GM12878 (cell line): ENCODE measurements around the gene JDP2. TPM values are rescaled to one million over a fixed set of nuclear protein-coding genes. Genes with fewer than 3 reads are reported as not detected.

Experiments
- ASH2L ChIP-seq: fragments of 300-600, 200-600 bp; sonication (generic); IDR thresholded peaks from 2 replicates; pipeline ENCODE4 v1.6.1; 2017; ENCODE audit warnings: low read depth, mild to moderate bottlenecking, borderline replicate concordance
- BACH1 ChIP-seq: fragments of 450-650 bp; IDR thresholded peaks from 2 replicates; pipeline ENCODE4 v1.6.1; 2017; ENCODE audit warnings: mild to moderate bottlenecking, borderline replicate concordance
- BCL3 ChIP-seq: IDR thresholded peaks from 2 replicates; pipeline ENCODE4 v1.6.1; 2011; ENCODE audit warnings: borderline replicate concordance, low read depth, mild to moderate bottlenecking, moderate library complexity, low read length; ENCODE audit not compliant: insufficient read depth, poor library complexity, severe bottlenecking
- CBX5 ChIP-seq: sonication (generic); IDR thresholded peaks from 2 replicates; pipeline ENCODE4 v1.6.1; 2016; ENCODE audit warnings: low read depth, moderate library complexity, mild to moderate bottlenecking, inconsistent platforms
- CHD1 ChIP-seq: IDR thresholded peaks from 2 replicates; pipeline ENCODE4 v1.6.1; 2012; ENCODE audit warnings: low read depth, low read length, improper control_type of control experiment
- CTCF ChIP-seq, 3 experiments: IDR thresholded peaks in 2 of 3; conservative IDR thresholded peaks in 1 of 3; 2 replicates each; pipeline ENCODE4 v1.5.1; 2011; ENCODE audit warnings: low read depth in 3 of 3, low read length in 3 of 3, mild to moderate bottlenecking in 3 of 3, control low read depth in 2 of 3, moderate library complexity in 2 of 3, inconsistent platforms in 1 of 3, mixed read lengths in 1 of 3; ENCODE audit not compliant: control insufficient read depth in 2 of 3, insufficient read depth in 1 of 3; ENCODE audit errors: extremely low read depth in 1 of 3
- EP300 ChIP-seq, 2 experiments: fragments of 150-350 bp in 1 of 2; IDR thresholded peaks; 2 replicates each; pipeline ENCODE4 v1.6.1; 2011 to 2012; ENCODE audit warnings: low read depth in 2 of 2, low read length in 2 of 2, borderline replicate concordance in 1 of 2, improper control_type of control experiment in 1 of 2, inconsistent platforms in 1 of 2; ENCODE audit not compliant: control insufficient read depth in 1 of 2
- GABPA ChIP-seq: IDR thresholded peaks from 2 replicates; pipeline ENCODE4 v1.6.1; 2014; ENCODE audit warnings: antibody characterized with exemption, low read depth, mild to moderate bottlenecking, inconsistent platforms
- HDAC6 ChIP-seq: fragments of 200-600 bp; sonication (generic); IDR thresholded peaks from one replicate; pipeline ENCODE4 v1.8.0; 2017; ENCODE audit warnings: antibody characterized with exemption; ENCODE audit not compliant: unreplicated experiment
- HSF1 ChIP-seq: fragments of 150-350 bp; IDR thresholded peaks from 2 replicates; pipeline ENCODE4 v1.6.1; 2014; ENCODE audit warnings: mild to moderate bottlenecking, low read depth, low read length
- IKZF1 ChIP-seq: fragments of 450-650 bp; conservative IDR thresholded peaks from 2 replicates; pipeline ENCODE4 v1.6.1; 2017; ENCODE audit warnings: antibody characterized with exemption, mild to moderate bottlenecking
- IKZF2 ChIP-seq, 2 experiments: fragments of 450-650 bp; IDR thresholded peaks; 2 replicates each; pipeline ENCODE4 v1.6.1; 2017; ENCODE audit warnings: mild to moderate bottlenecking in 2 of 2, moderate library complexity in 2 of 2
- KAT2A ChIP-seq: conservative IDR thresholded peaks from 2 replicates; pipeline ENCODE4 v1.6.1; 2011; ENCODE audit warnings: low read depth, low read length; ENCODE audit not compliant: control insufficient read depth
- MYC ChIP-seq: IDR thresholded peaks from 2 replicates; pipeline ENCODE4 v1.6.1; 2011; ENCODE audit warnings: mild to moderate bottlenecking, low read length, moderate library complexity, inconsistent platforms; ENCODE audit not compliant: insufficient read depth, insufficient replicate concordance, insufficient read length, severe bottlenecking
- NBN ChIP-seq: fragments of 450-650 bp; IDR thresholded peaks from 2 replicates; pipeline ENCODE4 v1.6.1; 2016
- NRF1 ChIP-seq: conservative IDR thresholded peaks from 2 replicates; pipeline ENCODE4 v1.6.1; 2011; ENCODE audit warnings: mild to moderate bottlenecking, low read depth, low read length, improper control_type of control experiment
- POLR2A ChIP-seq: IDR thresholded peaks from 2 replicates; pipeline ENCODE4 v1.6.1; 2011; ENCODE audit warnings: low read depth, mild to moderate bottlenecking, low read length
- RELB ChIP-seq: fragments of 450-650 bp; IDR thresholded peaks from 2 replicates; pipeline ENCODE4 v1.6.1; 2017; ENCODE audit warnings: low read depth, mild to moderate bottlenecking, moderate library complexity
- SP1 ChIP-seq: IDR thresholded peaks from one replicate; pipeline ENCODE4 v1.6.1; 2011; ENCODE audit warnings: low read depth, low read length
- SPI1 ChIP-seq: IDR thresholded peaks from 2 replicates; pipeline ENCODE4 v1.6.1; 2011; ENCODE audit warnings: low read depth, mild to moderate bottlenecking, low read length, moderate library complexity, borderline replicate concordance; ENCODE audit not compliant: insufficient read depth
- STAT1 ChIP-seq: fragments of 450-650 bp; conservative IDR thresholded peaks from 2 replicates; pipeline ENCODE4 v1.6.1; 2014; ENCODE audit warnings: antibody characterized with exemption, mild to moderate bottlenecking
- TAF1 ChIP-seq: IDR thresholded peaks from 2 replicates; pipeline ENCODE4 v1.6.1; 2011; ENCODE audit warnings: mild to moderate bottlenecking, low read depth, low read length, borderline replicate concordance
- TCF7 ChIP-seq: IDR thresholded peaks from 2 replicates; pipeline ENCODE4 v1.6.1; 2014; ENCODE audit warnings: antibody characterized with exemption, borderline replicate concordance
- YBX1 ChIP-seq: fragments of 450-650 bp; IDR thresholded peaks from 2 replicates; pipeline ENCODE4 v1.6.1; 2016; ENCODE audit warnings: antibody characterized with exemption
- ZNF274 ChIP-seq: IDR thresholded peaks from one replicate; pipeline ENCODE4 v1.8.0; 2011; ENCODE audit not compliant: insufficient read length, insufficient read depth
- ZZZ3 ChIP-seq: IDR thresholded peaks from 2 replicates; pipeline ENCODE4 v1.6.1; 2011; ENCODE audit warnings: low read depth; ENCODE audit not compliant: control insufficient read depth, insufficient read length
- polyA plus RNA-seq, 11 experiments: library from polyadenylated mRNA; depleted of rRNA in 4 of 11; unstranded in 6 of 11; stranded (reverse) in 5 of 11; fragments of >200 nt; fragmentation: Nextera tagmentation in 4 of 11; fragmentation: Illumina TruSeq in 1 of 11; extraction: Ambion mirVana in 4 of 11; extraction: Trizol in 1 of 11; gene quantifications; 1 replicate in 1 of 11; 2 replicates in 10 of 11; pipeline versions ENCODE4 v1.2.1 to v1.2.3, GENCODE V29; 2011 to 2016; ENCODE audit warnings: inconsistent platforms in 2 of 11, missing spikeins in 2 of 11, low read depth in 1 of 11
- total RNA-seq, 4 experiments: library from RNA; depleted of rRNA in 3 of 4; stranded (reverse); fragments of >200 nt in 3 of 4; fragmentation: Illumina TruSeq in 1 of 4; extraction: Trizol in 1 of 4; gene quantifications; 2 replicates each; pipeline versions ENCODE4 v1.2.1 to v1.2.3, GENCODE V29; 2013 to 2021

JDP2 gene
- total and polyA plus RNA-seq, 10 of the 15 experiments (the other 5 are each of a cell fraction or from before 2014, with no cell fraction given): 0.71 to 21.3 (median 11.2) TPM

- TF ChIP-seq CTCF (IDR thresholded peaks at IDR 0.05 in 2 of 3, conservative IDR thresholded peaks at IDR 0.05 in 1 of 3; ENCODE audit: control insufficient read depth in 2 of 3, extremely low read depth in 1 of 3, insufficient read depth in 1 of 3, low read depth in 3 of 3, low read length in 3 of 3) (no peak), ASH2L (no peak), TCF7 (no peak), KAT2A (no peak), GABPA (no peak), NRF1 (no peak), POLR2A (no peak), IKZF2 (IDR thresholded peaks at IDR 0.05) (peak; percentile 40 to 65; a peak in 2 of 4 replicates), SP1 (peak; percentile 28), HDAC6 (no peak), SPI1 (peak; percentile 50; the same call in 1 of the 2 replicates), NBN (no peak), EP300 (IDR thresholded peaks at IDR 0.05; ENCODE audit: borderline replicate concordance in 1 of 2, control insufficient read depth in 1 of 2, low read depth in 2 of 2, low read length in 2 of 2) (0 out of 4 replicates have a peak, but pooled peaks of 1 of the 2 experiments have one; percentile 25), IKZF1 (peak; percentile 49; the same call in 1 of the 2 replicates), BCL3 (peak; percentile 67), STAT1 (no peak), RELB (peak; percentile 53; the same call in 1 of the 2 replicates), ZZZ3 (no peak), CHD1 (no peak), CBX5 (0 out of 2 replicates have a peak, but pooled peaks have one; percentile 55), HSF1 (no peak), MYC (no peak), ZNF274 (no peak), TAF1 (no peak; the same call in 1 of the 2 replicates), YBX1 (no peak), BACH1 (no peak)
Measured at GRCh38 chr14:75497191-75497590, 69.4 kb downstream of the JDP2 start (continued).
